Measurements from ENCODE around the gene ATXN7L2.

Gene ATXN7L2

DNA sequence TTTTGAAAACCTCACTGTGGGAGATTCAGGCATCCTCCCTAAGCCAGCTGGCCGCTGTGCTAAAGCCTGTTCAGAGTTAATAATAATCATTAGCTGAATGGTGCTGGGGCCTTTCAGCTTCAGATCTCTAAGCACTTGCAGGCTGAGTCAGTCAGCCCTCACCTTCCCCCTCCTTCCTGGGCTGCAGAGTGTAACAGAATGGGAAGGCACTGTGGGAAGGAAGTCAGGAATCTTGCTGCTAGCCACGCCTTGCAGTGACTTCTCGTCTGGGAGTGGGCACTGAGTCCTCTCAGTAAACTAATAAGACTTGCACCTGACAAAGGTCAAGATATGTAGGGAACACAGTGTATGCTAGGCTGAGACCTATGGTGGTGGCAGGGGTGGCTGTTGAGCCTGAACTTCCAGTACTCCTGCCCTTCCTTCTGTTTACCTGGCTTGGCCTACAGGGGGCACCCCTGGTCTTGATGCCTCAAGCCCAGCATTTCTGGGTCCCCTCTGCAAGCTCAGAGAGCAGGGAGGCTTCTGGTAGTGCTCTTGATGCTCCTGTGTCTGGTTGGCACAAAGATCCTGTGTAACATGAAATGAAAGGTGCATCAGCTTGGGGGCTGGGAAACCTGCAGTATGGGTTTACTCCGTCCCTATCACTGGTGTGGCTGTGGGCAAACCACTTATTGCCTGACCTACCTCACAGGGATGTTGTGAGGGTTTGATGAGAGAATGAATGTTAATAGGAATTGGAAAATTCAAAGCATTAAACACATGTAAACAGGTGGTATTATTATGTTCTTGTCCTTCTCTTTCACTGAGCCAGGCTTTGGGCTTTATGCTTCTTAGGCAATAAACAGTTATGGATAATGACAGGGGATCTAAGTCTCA, 16.2 kb downstream of the ATXN7L2 start:
- no peak for DNase-seq

DNA sequence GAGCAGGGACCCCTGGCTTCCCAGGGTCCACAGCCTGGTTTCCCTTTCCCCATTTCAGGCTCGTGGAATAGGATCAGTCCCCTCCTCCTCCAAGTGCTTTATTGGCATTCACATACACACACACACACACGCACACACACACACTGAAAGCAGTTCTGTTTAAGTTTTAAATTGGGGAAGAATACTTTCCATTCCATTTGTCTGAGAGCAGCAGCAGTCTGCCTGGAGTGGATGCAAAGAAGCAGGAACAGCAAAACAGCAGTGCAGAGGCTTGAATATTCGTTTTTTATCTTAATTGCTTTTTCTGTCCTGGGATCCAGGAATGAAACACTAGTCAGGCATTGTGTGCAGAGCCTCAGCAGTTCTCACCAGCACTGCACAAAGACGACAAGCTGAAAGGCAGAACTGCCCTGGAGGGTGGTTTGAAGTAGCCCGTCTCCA, 17.3 kb downstream of the ATXN7L2 start:
- DNase-seq = no peak

DNA sequence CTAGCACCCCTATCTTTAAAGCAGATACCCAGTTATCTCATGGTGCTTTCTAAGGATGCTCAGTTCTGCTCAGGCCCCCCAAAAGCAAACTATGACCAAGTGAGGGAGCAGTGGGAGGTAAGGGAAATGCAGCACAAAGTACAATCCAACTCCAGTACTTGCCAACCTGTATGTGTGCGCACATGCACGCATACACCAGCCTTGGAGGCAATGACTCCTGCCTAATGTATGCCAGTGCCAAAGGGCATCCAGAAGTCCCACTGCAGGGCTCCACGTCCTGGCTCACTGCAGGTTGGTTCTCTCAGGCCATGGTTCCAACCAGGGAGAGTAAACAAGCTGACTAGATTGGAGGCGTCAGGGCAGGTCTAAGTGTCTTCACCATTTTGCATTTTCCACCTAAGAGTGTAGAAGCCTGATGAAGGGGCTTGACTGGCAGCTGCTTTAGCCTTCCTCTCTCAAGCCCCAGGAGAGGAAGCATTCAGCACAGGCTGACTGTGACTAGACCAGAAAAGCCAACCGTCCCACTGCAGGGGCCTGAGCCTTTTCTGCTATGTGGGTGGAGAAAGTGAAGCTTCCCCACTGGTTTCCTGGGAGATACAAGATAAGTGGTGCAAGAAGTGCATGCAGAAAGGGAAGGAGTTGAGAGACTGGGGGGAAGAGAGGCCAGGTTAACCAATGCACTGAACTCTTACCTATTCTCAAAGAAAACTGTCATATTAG, 18.1 kb downstream of the ATXN7L2 start:
- no peak for DNase-seq

DNA sequence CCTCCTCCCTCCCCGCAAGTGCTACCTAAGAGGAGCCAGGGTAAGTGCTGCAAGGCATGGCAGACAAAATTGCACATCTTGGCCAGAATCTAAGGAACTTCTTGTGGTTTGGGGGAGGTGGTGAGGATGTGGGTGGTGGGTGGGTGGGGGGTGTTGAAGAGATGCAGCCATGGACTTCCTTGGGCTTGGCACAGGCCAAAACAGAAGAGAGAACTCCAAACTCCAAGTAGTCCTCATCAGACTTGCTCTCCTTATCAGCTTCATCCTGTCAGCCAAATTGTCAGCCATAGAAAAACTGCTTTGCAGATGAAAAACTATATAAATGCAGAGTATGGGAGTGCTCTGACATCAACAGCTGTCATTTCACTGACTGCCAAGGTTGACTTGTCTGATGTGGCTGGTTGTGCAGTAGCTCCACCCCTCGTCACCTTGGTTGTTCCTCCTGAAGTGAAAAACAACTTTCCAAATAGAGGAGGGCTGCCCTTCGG, 18.7 kb downstream of the ATXN7L2 start:
- DNase-seq = no peak

DNA sequence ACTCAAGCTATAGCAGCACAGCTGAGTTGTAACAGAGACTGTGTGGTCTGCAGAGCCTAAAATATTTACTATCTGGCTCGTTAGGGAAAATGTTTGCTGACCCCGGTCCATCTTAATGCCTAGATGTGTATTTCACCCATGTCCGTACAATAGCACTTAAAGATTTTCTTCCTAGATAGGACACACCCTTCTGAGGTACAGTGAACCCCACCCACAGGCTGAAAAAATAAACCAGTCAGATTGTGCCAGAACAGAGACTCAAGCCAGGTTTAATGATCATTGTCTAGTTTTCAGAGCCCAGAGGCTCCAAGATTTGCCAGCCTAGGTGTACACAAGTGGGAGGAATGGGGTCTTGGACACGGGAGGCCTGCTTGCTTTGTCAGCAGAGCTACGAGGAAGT, 20.2 kb downstream of the ATXN7L2 start:
- DNase-seq = no peak

DNA sequence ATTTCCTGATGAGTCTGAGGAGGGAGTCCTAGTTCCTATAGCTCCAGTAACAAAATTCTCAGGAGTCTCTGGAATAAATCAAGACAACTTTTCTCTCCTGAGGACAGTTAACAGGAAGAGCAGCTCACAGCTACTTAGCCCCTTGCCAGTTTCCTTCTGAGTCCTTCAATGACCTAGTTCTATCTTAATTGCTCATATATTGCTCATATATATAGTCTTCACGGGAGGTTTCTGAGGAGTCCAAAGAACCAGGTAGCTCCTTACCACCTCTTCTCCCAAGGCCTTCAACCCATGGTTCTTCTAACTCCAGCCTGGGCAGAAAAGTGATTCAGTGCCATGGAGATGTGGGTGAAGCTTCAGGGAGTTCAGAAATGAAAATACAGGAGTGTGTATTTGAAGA, 21.3 kb downstream of the ATXN7L2 start:
- no peak for DNase-seq

DNA sequence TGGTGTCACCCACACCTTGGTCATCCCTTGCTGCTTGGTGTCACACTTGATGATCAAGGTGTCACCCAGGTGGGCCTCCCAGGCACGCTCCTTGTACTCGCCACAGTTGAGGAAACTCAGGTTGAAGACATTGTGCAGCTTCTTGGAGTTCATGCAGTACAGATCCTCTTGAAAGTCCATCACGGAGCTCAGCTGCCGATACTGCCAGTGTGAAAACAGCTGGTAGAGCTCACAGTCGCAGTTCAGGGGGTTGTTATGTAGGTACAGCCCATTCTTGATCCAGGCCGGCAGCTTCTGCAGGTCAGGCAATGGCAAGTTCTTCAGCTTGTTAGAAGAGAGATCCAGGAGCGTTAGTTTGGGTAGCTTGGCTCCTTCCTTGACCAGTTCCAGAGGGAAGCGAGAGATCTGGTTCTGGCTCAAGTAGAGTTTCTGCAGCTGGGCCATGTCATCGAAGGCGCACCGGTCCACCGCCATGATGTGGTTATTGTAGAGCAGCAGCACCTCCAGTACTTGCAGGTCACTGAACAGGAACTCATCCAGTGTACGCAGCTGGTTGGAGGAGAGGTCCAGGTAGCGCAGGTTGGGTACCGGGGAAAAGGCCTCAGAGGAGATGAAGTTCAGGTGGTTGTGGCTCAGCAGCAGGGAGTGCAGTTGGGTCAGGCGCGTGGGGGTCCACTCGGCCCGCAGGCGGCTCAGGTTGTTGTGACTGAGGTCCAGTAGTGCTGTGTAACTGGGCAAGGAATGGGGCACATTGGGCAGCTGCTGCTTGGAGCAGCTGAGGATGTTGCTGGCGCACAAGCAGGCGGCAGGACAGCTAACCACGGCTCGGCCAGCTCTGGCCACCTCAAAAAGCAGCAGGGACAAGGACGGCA, 24.5 kb downstream of the ATXN7L2 start:
- no peak for DNase-seq

DNA sequence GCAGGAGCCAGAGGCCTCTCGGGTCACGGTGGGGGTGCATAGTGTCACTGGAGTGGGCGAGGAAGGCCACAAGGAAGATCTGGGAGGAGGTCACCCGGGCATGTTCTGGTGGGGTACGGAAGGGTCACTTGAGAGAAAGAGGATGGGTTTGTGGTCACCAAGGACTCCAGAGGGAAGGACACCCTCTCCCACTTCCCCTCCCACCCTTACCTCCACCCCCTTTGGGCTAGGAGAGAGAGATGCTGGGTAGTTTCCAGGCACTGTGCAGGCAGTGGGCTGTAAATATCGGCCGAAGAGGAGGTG, 25.1 kb downstream of the ATXN7L2 start:
- no peak for DNase-seq

DNA sequence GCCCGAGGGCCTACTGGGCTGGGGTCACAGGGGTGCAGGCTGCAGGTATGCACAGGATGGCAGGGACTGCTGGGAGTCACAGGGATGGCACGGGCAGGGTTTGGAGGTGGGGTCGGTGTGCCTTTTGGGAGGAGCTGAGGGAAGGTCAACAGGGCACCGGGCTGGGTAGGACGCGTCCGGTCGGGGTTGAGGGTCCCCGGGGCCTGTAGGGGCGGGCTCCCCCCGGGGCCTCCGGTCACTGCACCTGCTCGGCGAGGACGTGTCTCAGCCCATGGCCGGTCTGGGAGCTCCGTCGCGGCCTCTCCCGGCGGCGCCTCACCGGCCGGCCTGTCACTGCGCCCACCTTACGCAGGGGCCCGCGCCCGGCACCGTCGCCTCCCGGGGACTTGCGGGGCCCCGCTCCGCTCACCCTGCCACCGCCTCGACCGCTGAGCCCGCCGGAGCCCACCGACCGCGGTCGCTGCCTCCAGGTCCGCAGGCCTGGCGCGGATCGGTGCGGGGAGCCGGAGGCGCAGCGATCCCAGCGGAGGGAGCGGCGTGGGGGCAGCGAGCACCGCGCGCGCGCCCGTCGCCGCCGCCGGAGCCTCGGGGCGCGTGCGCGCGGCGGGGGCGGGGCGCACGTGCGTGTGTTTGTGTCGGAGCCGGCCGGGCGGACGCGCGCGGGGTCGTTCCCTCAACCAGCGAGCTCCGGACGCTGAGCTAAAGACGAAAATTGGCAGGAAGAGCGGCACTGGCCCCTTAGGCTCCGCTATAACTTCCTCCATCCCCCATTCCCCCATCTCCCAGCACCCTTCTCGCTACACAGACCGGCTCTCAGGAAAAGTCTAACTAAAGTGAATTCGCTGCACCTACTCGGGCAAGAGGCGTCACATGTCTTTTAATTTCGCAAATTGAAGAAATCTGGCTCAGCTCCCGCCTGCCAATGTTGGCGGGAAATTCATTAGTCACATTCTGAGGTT, 25.8 kb downstream of the ATXN7L2 start, which contains the start of gene AMIGO1:
AMIGO1 (minus strand) TSS at position 552 of the 959 bp plus-strand sequence. CDS start 815 bp downstream, outside the sequence.
- DNase-seq = no peak

DNA sequence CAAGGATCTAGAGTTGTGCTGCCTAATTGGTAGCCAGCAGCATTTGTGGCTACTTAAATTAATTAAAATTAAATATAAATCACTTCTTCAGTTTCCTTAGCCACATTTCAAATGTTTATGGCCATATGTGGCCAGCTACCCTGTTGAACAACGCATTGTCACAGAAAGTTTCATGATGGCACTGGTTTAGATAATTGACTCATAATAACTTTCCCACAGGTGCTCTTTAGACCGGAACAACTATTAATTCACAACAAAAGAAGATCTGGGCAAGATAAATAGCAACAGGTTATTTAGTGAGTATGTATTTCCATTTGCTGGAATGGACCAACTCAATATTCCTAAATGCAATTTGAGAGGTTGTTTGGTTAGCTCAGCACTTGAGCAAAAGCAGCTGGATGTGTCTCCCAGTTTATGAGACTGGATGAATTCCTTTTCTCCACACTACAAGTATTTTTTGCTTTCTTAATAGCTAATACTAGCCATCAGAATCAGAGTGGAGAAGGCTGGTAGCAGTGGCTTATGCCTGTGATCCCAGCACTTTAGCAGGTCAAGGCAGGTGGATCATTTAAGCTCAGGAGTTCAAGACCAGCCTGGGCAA, 29.5 kb downstream of the ATXN7L2 start:
- no peak for DNase-seq

DNA sequence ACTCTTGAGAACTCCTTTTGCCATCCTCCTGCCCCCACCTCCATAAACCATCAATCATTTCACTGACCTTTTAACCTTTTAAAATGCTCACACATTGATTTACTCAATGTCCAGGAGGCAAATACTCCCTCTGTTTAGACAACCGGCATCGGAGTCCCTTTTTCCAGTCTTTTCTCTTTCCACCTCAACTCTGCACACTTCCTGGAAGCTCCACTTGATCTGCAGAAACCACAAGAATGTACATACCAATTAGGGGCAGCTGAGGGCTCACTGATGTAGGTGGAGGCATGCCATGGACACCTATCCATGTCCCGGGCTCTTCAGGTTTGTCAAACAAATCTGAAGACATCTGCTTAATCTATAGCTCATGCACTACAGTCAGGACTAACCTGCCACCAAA, 31.1 kb downstream of the ATXN7L2 start:
- no peak for DNase-seq

DNA sequence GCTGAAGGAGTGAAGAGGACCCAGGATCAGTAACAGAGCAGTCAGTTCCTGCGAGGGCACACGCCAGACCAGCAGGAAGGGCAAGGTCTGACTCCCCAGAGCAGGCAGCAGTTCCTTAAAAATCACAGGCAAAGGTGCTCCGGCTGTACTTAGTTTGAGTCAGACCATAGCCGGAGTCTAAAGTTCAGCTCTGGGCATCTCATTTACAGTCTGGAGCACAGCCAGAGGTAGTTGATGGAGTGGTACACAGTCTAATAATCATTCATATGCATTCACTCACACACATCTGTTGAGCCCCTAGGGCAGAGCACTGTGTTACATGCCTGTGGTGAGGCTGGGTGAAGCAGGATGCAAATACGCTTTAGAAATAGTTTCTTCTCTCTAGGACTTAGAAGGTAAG, 33.2 kb downstream of the ATXN7L2 start:
- no peak for DNase-seq

DNA sequence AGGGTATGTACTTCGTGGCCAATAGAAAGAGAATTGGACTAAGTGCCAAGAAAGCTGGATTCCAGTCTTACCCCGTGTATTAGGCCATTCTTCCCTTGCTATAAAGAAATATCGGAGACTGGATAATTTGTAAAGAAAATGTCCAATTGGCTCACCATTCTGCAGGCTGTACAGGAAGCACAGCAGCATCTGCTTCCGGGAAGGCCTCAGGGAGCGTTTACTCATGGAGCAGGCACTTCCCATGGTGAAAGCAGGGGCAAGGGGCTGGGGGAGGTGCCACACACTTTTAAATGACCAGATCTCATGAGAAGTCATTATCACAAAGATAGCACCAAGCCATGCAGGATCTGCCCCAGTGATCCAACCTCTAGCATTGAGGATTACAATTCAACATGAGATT, 33.6 kb downstream of the ATXN7L2 start:
- no peak for DNase-seq

DNA sequence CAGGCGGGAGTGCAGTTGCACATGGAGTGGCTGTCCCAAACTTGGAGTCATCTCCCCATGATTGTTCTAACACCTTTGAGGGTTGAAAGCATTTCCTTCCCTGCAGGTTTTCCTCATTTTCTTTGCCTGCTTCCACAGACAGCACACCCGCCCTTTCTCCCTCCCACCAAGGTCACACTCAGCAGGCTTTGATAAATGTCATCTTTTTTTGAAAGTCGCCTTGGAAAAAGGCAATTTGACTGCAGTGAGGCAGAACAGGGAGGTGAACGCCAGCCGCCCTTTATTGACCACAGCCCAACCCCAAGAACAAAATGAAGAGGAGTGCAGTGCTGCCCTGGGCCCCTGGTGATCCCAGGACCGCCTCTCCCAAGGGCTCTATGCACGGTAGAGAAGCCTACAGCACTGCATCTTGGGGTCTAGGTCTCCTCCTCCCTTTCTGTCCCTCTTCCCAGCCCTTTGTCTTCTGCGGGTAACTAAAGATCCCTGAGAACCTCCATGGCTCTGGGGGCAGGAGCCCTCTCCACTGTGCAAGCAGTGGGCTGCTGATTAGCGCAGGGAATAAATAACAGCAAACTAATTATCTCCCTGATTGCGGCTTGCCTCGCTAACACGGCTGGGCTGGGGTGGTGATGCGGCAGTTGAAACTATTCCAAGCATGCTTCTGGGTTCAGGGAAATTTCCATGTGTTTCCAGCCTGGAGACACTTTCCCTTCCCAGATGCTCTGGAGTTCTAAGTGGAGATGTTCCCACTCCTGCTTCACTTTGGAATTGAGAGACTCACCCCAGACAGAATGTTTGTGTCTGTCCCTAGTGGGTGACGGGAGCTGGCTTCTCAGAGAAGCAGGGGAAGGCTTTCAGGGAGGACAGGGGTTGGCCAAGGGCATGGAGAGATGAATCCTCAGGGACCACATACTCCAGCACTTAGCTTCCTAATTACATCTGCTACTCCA, 37.6 kb downstream of the ATXN7L2 start:
- DNase-seq = no peak

DNA sequence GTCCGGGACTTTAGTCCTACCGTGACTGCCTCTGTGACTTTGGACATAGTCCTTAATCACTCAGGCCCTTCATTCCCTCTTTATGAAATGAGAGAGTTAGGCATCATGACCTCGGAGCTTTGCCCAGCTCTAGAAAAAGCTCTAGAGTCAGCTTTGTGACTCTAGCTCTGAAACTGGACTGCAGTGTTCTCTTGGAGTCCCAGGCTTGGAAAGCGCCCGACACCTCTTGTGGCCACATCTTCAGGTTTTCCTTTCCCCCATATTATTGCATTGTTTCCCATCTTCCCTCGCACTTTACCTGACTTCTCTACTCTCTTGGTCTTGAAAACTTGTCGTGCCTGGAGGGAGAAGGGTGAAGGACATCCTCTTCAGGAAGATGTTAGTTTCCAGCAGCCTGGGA, 38.3 kb downstream of the ATXN7L2 start:
- DNase-seq = no peak

DNA sequence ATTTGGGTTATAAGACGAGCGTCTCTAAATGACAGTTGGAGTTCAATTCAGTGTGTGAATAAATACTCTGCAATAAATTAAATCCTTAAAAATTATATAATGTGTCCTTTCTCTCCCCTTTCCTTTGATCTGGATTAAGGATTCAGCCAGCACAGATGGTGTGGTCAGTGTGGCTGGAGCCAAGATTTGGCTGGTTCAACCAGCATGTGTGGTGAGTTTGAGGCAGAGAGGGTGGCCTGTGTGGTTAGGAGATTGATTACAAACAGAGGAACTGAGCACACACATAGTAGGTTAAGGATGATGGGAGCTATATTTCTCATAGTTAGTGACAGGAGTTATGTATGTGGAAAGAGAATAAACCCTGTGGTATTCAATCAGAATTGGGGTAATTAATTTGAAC, 40.0 kb downstream of the ATXN7L2 start:
- no peak for DNase-seq

DNA sequence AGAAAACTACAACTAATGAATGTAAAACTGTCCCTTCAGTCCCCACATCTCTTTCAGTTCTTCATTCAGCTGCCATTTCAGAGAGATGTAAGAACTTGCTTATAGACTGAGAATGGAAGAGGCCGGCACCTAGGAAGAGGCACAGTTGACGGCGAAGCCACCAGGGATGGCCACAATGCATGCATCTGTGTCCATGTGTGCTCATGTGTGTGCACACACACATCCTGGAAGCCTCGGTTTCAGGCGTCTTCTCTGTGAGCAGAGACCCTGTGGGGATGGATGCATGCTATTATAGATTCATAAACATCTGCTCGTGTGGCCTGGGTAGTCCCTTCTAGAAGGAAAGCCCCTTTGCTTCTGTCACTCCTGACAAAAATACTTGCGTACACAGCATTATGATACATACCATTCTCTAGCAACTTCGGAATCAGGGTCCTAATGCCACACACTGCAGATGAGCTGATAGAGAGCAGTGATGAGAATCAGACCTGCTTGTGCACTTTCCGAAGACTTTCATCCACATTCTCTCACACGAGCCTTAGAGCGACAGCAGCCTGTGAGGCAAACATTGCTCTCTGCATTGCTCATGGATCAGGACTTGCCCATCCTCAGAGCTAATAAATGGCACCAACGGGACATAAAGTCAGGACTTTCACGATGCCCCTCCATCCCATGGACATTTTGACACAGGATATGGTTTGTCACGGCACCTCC, 43.5 kb downstream of the ATXN7L2 start:
- DNase-seq = no peak

DNA sequence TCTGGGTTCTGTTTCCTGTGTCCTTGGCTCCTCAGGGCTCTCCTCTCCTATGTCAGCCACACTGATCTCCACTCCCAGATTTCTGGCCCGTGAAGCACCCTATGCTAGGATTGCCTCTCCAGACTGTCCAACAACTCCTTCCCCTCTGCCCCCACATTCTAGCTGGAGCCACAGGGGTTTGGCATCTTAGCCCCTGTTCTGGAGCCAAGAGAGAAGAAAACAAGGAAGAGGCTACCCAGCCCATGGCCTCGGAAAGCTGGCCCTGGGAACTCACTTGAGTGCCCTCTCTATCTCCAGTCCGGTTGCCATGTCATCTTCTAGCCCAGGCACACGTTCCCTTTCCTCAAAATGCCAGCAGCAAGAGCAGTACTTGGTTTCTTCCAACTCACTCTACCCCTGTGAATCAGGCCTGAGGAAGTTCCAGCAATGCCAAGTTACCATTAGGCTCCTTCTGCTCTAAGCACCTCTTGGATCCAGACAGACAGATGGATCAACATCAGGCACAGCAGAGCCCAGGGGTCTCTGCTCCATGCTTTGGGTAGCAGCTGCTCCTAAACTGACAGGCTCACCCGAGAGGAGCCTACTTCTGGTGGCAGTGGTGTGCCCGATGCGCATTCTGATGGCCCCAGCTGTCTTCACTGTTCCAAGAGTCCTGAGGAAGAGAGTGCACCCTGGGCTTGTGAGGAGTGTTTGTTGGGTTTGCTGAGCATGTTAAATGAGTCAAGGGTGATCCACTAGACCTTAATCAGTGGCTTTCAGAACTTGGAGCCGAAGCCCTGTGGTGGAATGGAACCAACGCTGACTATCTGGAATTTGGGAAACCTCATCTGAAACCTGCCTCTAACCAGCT, 44.4 kb downstream of the ATXN7L2 start:
- no peak for DNase-seq

DNA sequence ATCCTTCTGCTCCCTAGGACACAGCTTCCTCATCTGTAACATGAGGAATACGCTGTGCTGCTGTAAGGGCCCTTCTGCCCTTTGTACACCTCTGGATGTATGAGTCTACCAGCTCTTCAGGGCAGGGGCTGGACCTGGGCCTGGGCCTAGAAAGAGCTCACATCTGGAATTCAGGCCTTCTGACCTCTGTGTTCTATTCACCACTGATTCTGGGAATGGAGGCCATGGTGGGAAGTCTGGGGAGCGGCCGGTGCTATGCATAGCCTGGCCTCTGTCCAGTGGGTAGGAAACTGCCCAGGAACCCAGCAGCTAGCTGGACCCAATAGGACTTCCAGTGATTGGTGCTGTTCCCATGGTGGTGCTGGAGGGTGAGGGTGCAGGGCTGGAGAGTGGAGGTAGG, 45.0 kb downstream of the ATXN7L2 start:
- DNase-seq = no peak
